HEK293T (cell line): ENCODE results near the gene WIPF2.
"Not testable (repeated sequence)": the region's sequence is repeated elsewhere in the genome, so short reads cannot be mapped to it uniquely, and the experiment has no call there.

Experiments used
- BHLHE40 ChIP-seq: fragments of 450-650 bp; IDR thresholded peaks from 2 replicates; pipeline ENCODE4 v1.6.1; 2016; ENCODE audit warnings: mild to moderate bottlenecking, moderate library complexity, borderline replicate concordance
- FOXA1 ChIP-seq: fragments of 450-650 bp; IDR thresholded peaks from 2 replicates; pipeline ENCODE4 v1.6.1; 2016; ENCODE audit warnings: mild to moderate bottlenecking
- FOXM1 ChIP-seq: fragments of 450-650 bp; IDR thresholded peaks from 2 replicates; pipeline ENCODE4 v1.6.1; 2017; ENCODE audit warnings: mild to moderate bottlenecking, borderline replicate concordance
- HDGF ChIP-seq: fragments of 450-650 bp; IDR thresholded peaks from 2 replicates; pipeline ENCODE4 v1.6.1; 2017; ENCODE audit warnings: antibody characterized with exemption, borderline replicate concordance
- L3MBTL2 ChIP-seq: fragments of 450-650 bp; conservative IDR thresholded peaks from 2 replicates; pipeline ENCODE4 v1.6.1; 2016; ENCODE audit warnings: mild to moderate bottlenecking
- NFRKB ChIP-seq: fragments of 450-650 bp; IDR thresholded peaks from 2 replicates; pipeline ENCODE4 v1.6.1; 2016; ENCODE audit warnings: mild to moderate bottlenecking, moderate library complexity

- TF ChIP-seq FOXA1, FOXM1, L3MBTL2, BHLHE40, HDGF, NFRKB: not testable (repeated sequence)
Observed at GRCh38 chr17:40229146-40229545, 10.0 kb downstream of the WIPF2 start.
